HG03280 (cell line): ENCODE measurements around the gene LYPD8.

ENCODE experiments used
- ATAC-seq: cut with Tn5 transposase; IDR thresholded peaks from one replicate; pipeline ENCODE4 v1.9.1; 2021; ENCODE audit warnings: mild to moderate bottlenecking, moderate library complexity; ENCODE audit not compliant: unreplicated experiment

Gene LYPD8

GRCh38 chr1:248758352-248758751, 2.8 kb upstream of the LYPD8 start:
- ATAC-seq, result no peak

- no peak for ATAC-seq
Observed at GRCh38 chr1:248757784-248758195, 2.2 kb upstream of the LYPD8 start.

GRCh38 chr1:248756636-248757035, 1.1 kb upstream of the LYPD8 start:
- no peak for ATAC-seq

GRCh38 chr1:248756151-248756550, 592 bp upstream of the LYPD8 start:
- no peak for ATAC-seq

GRCh38 chr1:248753708-248754280, 1.8 kb downstream of the LYPD8 start:
- no peak for ATAC-seq

- no peak for ATAC-seq
Observed at GRCh38 chr1:248753029-248753594, 2.4 kb downstream of the LYPD8 start.

- ATAC-seq, result no peak
Observed at GRCh38 chr1:248752161-248753028, 3.2 kb downstream of the LYPD8 start.

- no peak for ATAC-seq
Observed at GRCh38 chr1:248751635-248752034, 3.9 kb downstream of the LYPD8 start.

- ATAC-seq, result no peak
Observed at GRCh38 chr1:248751142-248751541, 4.4 kb downstream of the LYPD8 start.

- ATAC-seq, result no peak
Observed at GRCh38 chr1:248750496-248750895, 5.1 kb downstream of the LYPD8 start.

GRCh38 chr1:248748211-248748610, 7.3 kb downstream of the LYPD8 start:
- no peak for ATAC-seq

GRCh38 chr1:248740876-248741275, 14.7 kb downstream of the LYPD8 start:
- no peak for ATAC-seq

- ATAC-seq, result no peak
Observed at GRCh38 chr1:248739572-248740205, 15.9 kb downstream of the LYPD8 start.

GRCh38 chr1:248737457-248737856, 18.1 kb downstream of the LYPD8 start:
- no peak for ATAC-seq

GRCh38 chr1:248736977-248737376, 18.6 kb downstream of the LYPD8 start:
- ATAC-seq, result no peak

- no peak for ATAC-seq
Observed at GRCh38 chr1:248733566-248733965, 22.0 kb downstream of the LYPD8 start.

- ATAC-seq, result no peak
Observed at GRCh38 chr1:248730507-248731335, 24.8 kb downstream of the LYPD8 start.

- ATAC-seq, result no peak
Observed at GRCh38 chr1:248714248-248714647, 41.3 kb downstream of the LYPD8 start.

- ATAC-seq, result no peak
Observed at GRCh38 chr1:248710305-248710900, 45.2 kb downstream of the LYPD8 start.

- no peak for ATAC-seq
Observed at GRCh38 chr1:248704606-248705005, 51.0 kb downstream of the LYPD8 start.
